ENCODE data around the gene C1QTNF4. TPM values are rescaled to one million over a fixed set of nuclear protein-coding genes. Genes with fewer than 3 reads are reported as not detected.

The C1QTNF4 gene
- total and polyA plus RNA-seq, 9 of the 15 experiments (the other 6 are each of a cell fraction or from before 2014, with no cell fraction given): not detected

DNA sequence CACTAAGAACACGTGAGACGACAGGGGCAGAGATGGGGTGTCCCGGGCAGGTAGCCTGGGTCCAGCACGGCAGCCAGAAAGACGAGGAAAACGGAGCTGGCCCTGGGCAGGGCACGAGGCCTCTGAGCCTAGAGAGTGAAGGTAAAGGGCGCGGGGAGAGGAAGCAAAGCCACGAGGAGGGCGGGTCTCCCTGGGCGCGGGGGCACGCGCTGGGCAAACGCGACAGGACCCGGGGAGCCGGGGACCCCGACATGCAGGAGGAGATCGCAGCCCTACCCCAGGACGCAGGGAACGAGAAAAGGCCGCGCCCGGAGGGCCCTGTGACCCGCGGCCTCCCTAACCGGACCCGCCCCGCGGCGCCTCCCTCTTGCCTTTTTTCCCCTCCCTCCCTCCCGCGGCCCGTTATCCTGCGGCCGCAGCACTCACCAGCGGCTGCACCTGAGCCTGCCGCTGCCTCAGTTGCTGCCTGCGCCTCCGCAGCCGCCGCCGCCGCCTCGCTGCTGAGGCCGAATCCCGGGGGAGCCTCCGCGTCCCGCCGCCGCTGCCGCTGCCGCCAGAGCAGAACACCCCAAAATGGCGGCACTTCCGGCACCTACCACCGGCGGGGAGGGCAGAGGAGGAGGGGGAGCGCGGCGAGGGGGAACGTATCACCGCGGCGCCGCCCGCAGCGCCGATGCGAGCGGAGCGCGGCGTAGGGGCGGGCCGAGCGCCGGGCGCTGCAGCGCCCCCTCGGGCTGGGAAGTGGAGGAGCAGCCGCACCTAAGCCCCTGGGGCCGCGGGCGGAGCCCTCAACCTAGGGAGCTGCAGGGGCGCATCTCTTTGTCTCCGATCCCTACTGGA lies 41.4 kb downstream of the C1QTNF4 start, which contains the start of gene CELF1 (continued):
- TF ChIP-seq NR4A1 (CRISPR knock-in tag; IDR thresholded peaks at IDR 0.05) (no peak), NR4A1 (tag; IDR thresholded peaks at IDR 0.05) (no peak), GABPA (tag; conservative IDR thresholded peaks at IDR 0.05; ENCODE audit: low read depth) (peak; percentile 95), ZNF551 (CRISPR knock-in tag; IDR thresholded peaks at IDR 0.05) (no peak), NCOA2 (IDR thresholded peaks at IDR 0.05; ENCODE audit: partially characterized antibody in 2 of 2) (no peak), C11orf30 (IDR thresholded peaks at IDR 0.05; ENCODE audit: low read depth) (no peak), FOXK2 (conservative IDR thresholded peaks at IDR 0.05 in 1 of 2, IDR thresholded peaks at IDR 0.05 in 1 of 2; ENCODE audit: low read depth in 2 of 2) (no peak), ZNF57 (CRISPR knock-in tag; IDR thresholded peaks at IDR 0.05) (0 out of 2 replicates have a peak, but pooled peaks have one; percentile 33), CBX5 (IDR thresholded peaks at IDR 0.05; ENCODE audit: borderline replicate concordance, low read depth) (no peak), TCFL5 (CRISPR knock-in tag; conservative IDR thresholded peaks at IDR 0.05) (no peak), NFYB (IDR thresholded peaks at IDR 0.05; ENCODE audit: extremely low read depth, insufficient read length) (no peak), RUNX1 (IDR thresholded peaks at IDR 0.05; ENCODE audit: low read depth) (no peak), ETS2 (tag; IDR thresholded peaks at IDR 0.05; ENCODE audit: borderline replicate concordance, poor library complexity, severe bottlenecking) (no peak), MXI1 (IDR thresholded peaks at IDR 0.05; ENCODE audit: low read depth, low read length) (0 out of 2 replicates have a peak, but pooled peaks have one; percentile 13), NRF1 (conservative IDR thresholded peaks at IDR 0.05 in 1 of 2, IDR thresholded peaks at IDR 0.05 in 1 of 2) (peak; percentile 74 to 76; a peak in 3 of 4 replicates), ZNF232 (CRISPR knock-in tag; IDR thresholded peaks at IDR 0.05) (no peak), KLF16 (IDR thresholded peaks at IDR 0.05) (no peak), PHF21A (IDR thresholded peaks at IDR 0.05; ENCODE audit: borderline replicate concordance, low read depth) (no peak)
- TF ChIP-seq, protein P1, sequence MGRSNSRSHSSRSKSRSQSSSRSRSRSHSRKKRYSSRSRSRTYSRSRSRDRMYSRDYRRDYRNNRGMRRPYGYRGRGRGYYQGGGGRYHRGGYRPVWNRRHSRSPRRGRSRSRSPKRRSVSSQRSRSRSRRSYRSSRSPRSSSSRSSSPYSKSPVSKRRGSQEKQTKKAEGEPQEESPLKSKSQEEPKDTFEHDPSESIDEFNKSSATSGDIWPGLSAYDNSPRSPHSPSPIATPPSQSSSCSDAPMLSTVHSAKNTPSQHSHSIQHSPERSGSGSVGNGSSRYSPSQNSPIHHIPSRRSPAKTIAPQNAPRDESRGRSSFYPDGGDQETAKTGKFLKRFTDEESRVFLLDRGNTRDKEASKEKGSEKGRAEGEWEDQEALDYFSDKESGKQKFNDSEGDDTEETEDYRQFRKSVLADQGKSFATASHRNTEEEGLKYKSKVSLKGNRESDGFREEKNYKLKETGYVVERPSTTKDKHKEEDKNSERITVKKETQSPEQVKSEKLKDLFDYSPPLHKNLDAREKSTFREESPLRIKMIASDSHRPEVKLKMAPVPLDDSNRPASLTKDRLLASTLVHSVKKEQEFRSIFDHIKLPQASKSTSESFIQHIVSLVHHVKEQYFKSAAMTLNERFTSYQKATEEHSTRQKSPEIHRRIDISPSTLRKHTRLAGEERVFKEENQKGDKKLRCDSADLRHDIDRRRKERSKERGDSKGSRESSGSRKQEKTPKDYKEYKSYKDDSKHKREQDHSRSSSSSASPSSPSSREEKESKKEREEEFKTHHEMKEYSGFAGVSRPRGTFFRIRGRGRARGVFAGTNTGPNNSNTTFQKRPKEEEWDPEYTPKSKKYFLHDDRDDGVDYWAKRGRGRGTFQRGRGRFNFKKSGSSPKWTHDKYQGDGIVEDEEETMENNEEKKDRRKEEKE (IDR thresholded peaks at IDR 0.05; ENCODE audit: borderline replicate concordance in 1 of 2, control insufficient read depth in 1 of 2, low read depth in 2 of 2, low read length in 1 of 2): 0 out of 4 replicates have a peak, but pooled peaks of 1 of the 2 experiments have one; percentile 56
- TF ChIP-seq, protein P2, sequence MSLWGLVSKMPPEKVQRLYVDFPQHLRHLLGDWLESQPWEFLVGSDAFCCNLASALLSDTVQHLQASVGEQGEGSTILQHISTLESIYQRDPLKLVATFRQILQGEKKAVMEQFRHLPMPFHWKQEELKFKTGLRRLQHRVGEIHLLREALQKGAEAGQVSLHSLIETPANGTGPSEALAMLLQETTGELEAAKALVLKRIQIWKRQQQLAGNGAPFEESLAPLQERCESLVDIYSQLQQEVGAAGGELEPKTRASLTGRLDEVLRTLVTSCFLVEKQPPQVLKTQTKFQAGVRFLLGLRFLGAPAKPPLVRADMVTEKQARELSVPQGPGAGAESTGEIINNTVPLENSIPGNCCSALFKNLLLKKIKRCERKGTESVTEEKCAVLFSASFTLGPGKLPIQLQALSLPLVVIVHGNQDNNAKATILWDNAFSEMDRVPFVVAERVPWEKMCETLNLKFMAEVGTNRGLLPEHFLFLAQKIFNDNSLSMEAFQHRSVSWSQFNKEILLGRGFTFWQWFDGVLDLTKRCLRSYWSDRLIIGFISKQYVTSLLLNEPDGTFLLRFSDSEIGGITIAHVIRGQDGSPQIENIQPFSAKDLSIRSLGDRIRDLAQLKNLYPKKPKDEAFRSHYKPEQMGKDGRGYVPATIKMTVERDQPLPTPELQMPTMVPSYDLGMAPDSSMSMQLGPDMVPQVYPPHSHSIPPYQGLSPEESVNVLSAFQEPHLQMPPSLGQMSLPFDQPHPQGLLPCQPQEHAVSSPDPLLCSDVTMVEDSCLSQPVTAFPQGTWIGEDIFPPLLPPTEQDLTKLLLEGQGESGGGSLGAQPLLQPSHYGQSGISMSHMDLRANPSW (CRISPR knock-in tag; IDR thresholded peaks at IDR 0.05): peak; percentile 39; the same call in 1 of the 2 replicates
- TF ChIP-seq, protein P3, sequence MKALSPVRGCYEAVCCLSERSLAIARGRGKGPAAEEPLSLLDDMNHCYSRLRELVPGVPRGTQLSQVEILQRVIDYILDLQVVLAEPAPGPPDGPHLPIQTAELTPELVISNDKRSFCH (CRISPR knock-in tag; IDR thresholded peaks at IDR 0.05): no peak
- TF ChIP-seq, protein P3 (tag; IDR thresholded peaks at IDR 0.05): peak; percentile 57; the same call in 1 of the 2 replicates

Data from K562 (cell line).